GM18508 (cell line): ENCODE measurements around the gene SNN.

Experiments used
- ATAC-seq: cut with Tn5 transposase; IDR thresholded peaks from one replicate; pipeline ENCODE4 v1.9.1; 2021; ENCODE audit warnings: moderate number of reproducible peaks; ENCODE audit not compliant: insufficient read depth, unreplicated experiment

The SNN gene

DNA sequence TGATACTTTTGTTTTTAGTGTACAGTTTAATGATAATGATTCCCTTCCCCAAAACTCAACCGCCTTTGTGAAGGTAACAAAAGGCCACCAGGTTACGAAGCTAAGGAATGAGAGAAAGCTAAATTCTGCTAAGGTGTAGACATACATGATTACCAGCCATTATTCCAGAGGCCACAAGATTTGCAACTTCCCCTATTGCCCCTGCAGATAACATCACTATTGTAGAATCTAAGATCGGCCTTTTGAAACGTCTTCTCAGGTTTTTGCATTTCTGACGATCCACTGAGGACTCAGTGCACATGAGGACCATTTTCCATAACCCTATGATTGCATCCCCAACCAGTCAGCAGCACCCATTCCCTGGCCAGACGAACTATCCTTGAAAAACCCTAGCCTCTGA lies 33.9 kb upstream of the SNN start:
- no peak for ATAC-seq

DNA sequence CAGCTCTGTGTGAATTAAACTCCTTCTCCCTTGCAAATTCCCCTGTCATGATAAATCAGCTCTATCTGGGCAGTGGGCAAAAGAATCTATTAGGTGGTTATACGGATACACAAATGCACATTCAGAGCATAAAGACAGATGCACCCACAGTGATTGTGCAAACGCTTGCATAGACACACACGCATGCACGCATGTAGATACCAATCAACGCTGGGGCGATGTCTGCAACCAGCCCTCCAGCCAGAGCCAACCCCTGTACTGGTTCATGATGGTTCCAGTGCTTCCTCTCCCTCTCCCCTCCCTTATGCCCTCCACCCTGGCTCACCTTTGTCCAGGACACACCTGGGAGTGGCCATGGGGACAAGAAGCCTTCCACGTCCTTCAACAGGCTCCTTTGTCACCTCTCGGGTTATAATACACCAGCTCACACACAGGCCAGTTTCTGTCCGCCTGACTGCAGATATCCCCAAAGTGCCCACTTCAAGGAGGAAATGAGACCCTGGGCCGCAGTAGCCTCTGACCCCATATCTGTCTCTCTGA lies 33.1 kb upstream of the SNN start:
- ATAC-seq: no peak

DNA sequence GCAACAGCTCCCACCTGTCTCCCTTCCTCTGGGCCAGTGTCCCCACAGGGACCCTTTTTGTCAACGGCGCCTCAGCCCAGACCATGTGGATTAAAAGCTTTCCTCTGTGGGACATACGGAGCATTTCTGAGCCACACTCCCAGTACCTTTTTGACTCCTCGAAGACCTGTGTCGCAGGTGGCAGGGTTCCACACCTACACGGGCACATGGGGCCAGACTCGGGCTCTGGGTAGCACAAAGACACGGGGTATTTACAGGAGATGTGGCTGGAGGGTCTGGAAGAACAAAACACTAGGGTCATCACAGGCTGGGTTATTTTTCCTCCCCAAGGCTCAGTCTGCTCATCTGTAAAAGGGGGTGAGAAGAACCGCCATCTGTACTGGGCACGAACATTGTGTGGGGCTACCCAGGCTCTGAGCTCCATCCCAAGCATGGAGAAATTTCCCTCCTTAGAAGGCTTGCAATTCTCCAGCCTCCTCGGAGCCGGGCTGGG lies 32.5 kb upstream of the SNN start:
- ATAC-seq: no peak

DNA sequence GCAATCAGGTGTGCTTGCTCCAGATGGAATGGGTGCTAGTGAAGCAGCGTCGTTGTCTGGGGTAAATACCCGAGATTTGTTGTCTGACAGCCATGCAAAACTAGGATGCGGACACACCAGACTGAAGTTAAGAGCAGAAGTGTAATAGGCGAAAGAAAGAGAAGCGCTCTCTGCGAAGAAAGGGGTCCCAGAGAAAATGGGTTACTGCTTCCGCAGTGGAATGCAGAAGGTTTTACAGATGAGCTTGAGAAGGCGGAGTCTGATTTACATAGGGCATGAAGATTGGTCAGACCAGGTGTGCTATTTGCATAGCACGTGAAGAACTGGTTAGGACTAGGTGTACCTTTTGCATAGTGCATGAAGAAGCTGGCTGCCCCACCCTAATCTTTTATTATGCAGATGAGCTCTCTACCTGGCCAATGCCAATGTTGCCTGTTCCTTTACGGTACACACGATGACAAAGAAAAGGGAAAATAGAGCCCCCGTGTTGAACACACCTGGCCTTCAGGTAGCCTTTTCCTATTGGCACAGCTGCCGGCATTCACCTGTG lies 32.0 kb upstream of the SNN start:
- no peak for ATAC-seq

DNA sequence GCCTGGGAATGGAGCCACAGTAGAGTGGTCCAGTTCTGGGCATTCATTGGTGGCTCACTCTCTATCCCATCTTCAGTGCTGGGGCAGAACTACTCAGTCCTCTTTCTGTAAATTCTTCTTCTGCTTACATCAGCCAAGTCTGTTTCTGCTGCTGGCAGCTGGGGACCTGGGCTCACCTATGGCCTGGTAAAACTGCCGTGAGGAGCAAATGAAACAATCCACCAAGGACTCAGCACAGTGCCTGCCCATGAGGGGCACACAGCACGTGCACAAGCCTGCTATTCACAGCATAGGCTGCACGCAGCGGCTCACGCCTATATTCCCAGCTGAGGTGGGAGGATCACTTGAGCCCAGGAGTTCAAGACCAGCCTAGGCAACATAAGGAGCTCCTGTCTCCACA lies 30.9 kb upstream of the SNN start:
- no peak for ATAC-seq

DNA sequence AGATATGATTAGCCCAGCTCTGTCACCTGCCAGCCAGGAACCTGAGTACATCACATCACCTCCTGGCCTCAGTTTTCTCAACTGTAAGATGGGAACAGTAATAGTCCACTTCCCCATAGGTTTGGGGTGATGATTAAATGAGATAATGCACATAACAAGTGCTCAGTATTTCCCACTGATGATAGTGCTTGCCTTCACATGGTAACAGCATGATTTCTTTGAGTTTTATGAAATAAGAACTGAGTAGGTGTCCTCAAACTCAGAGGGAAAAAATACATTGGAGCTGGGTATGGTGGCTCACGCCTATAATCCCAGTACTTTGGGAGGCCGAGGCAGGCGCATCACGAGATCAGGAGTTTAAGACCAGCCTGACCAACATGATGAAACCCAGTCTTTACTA lies 30.1 kb upstream of the SNN start:
- no peak for ATAC-seq

DNA sequence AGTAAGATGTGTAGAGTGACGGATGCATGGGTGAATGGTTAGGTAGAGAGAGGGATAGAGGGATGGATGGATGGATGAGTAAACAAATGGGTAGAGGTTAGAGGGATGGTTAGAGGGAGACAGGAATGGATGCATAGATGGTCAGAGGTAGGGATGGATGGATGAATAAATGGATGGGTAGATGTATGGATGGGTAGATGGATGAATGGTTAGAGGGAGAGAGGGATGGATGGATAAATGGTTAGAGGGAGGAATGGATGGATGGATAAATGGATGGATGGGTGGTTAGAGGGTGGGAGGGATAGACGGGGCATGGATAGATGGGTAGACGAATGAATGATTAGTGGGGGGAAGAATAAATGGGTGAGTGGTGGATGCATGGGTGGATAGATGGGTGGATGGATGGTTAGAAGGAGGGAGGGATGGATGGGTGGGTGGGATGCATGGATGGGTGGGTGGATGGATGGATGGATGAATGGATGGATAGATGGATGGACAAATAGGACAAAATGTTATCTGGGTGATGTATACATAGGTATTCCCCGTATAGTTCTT lies 29.2 kb upstream of the SNN start:
- ATAC-seq: no peak

DNA sequence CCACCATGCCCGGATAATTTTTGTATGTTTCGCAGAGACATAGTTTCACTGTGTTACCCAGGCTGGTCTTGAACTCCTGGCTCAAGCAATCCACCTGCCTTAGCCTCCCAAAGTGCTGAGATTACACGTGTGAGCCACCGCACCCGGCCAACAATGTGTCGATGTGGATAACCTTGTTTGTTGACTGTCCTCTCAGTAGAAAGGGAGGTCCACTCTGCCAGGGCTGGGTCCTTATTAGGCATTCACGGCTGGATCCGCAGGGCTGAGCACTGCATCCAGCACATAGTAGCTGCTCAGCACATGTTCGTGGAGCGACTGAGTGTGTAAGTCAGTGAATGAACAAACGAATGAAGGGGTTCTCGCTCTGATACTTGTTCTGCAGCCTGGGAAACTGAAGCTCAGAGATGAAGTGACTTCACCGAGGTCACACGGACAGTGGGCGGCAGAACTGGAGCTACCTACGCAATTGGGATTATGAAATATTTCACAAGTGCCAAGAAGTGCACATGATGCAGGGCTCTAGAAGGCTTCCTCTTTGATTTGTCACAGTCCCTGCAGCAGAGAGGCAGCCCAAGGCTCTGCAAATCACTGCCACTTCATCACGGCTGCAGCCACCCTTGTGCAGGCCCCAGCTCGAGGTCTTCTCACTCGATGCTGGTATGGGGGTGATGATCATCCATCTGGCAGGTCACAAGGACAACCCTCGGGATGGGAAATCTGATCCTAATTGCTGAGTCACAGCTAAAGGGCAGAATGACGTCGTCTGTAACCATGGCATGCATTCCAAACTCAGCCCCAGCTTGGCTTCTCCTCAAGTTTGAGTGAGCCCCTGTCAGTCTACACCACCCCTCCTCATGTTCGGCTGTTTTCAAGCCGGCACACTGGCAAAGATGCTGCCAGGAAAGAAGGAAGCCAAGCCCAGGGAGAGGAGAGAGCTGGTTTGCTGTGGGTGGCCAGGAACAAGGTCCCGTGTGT lies 28.0 kb upstream of the SNN start:
- ATAC-seq: no peak

DNA sequence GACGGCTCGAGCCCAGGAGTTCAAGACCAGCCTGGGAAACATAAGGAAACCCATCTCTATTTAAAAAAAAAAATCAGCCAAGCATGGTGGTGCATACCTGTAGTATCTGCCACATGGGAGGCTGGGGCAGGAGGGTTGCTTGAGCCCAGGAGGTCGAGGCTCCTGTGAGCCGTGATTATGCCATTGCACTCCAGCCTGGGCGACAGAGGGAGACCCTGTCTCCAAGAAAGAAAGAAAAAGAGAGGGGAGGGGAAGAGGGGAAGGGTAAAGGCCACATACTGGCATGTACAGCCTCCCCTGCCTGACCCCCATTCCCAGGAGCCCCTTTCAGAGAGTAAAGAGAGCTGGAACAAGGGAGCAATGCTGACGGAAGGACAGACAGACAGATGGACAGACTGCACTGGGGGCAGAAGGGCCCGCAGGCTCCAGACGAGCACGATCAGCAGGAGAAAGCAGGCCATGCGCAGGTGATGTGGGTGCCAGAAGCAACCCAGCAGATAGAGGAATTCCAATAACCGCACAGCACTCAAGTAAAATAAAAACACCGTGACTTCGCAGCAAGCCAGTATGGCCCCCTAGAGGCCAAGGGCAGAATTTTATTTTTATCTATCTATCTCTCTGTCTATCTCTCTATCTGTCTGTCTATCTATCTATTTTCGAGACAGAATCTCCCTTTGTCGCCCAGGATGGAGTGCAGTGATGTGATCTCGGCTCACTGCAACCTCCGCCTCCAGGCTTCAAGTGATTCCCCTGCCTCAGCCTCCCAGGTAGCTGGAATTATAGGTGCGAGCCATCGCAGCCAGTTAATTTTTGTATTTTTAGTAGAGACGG lies 27.1 kb upstream of the SNN start:
- no peak for ATAC-seq

DNA sequence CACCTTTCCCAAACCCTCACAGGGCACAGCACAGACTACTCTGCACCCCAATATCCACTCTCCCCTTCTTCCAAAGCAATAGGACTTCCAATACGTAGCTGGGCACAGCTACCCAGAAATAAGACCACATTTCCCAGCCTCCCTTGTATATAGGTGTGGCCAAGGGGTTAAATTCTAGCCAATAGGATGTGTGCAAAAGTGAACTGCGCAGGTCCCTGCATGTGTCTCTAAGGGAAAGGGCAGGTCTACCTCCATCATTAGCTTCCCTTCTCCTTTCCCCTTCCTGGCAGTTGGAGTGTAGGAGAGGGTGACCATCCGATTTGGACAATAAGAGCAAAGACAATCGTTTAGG lies 25.5 kb upstream of the SNN start:
- ATAC-seq: no peak

DNA sequence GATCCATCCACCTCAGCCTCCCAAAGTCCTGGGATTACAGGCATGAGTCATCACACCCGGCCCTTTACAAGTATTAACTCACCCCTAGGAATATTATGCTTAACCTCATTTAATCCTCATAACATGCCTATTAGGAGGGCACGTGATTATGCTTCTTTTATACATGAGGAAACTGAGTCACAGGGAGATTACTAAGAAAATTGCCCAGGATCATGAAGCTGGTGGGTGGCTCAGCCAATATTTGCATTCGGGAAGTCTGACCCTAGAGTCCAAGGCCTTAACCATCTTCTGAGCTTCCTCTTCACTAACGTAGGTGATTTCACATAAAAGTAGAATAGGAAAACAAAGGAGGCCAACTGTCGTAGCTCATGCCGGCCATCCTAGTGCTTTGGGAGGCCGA lies 19.0 kb upstream of the SNN start:
- no peak for ATAC-seq

DNA sequence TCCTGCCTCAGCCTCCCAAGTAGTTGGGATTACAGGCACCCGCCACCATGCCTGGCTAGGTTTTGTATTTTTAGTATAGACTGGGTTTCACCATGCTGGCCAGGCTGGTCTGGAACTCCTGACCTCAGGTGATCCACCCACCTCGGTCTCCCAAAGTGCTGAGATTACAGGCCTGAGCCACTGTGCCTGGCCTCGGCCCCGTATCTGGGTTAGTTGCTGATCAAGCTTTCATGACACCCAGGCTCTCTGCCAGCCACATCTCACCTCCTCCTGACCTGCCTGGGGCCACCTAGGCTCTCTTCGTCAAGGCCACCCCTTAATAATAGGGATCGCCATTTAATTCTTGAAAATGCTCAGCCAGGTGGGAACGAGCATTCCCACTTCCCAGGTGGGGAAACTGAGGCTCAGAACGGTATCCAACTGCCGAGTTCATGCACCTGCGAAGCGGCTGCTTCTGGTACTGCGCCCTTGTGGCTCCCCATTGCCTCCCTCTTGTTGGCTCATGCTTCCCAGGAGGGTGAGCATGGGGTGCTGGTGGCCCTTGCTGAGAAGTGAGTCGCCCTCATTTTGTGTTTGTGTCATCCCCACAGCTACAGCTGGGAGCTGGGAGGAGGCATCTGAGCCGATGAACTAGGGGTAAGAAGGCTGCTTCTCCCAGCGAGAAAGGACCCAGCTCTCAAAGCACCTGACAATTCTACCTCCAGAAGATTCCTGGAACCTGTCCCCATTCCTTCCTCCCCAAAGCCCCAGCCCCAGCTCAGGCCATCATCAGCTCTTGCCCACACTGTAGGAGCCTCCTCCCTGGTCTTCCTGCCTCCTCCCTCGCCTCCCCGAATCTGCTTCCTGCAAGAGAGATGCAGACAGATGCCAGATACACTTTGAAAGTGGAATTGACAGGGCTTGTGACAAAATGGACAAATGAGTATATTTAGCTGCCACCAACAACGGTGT lies 17.3 kb upstream of the SNN start:
- no peak for ATAC-seq

DNA sequence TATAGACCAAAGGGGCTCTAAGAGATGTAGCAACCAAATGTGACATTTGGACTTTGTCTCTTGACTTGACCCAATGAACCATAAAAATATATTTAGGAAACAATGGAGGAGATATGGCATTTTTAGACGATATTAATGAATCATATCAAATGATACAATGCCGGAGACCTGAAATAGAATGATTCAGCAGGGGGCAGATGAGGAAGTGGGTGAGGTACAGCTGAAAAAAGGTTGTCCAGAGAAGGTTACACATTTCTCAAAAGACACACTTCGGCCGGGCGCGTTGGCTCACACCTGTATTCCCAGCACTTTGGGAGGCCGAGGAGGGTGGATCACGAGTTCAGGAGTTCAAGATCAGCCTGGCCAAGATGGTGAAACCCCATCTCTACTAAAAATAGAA lies 16.5 kb upstream of the SNN start:
- no peak for ATAC-seq

DNA sequence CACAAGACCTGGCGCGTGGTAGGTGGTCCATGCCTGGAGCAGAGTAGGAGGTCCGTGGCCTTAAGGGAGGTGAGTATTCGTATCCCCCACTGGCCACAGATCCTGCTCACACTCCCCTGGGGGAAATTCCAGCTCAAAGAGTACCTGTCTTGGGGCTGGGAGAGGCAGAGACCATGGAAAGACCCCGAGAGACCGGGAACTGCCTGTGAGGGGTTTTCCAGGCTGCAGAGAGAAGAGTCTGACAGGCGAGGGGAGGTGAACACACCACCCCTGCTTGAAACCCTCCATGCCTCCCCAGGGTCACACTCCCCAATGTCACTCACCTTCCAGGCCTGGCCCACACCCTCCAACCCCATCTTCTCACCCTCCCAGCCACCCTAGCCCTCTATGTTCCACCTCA lies 12.6 kb upstream of the SNN start:
- ATAC-seq: no peak

DNA sequence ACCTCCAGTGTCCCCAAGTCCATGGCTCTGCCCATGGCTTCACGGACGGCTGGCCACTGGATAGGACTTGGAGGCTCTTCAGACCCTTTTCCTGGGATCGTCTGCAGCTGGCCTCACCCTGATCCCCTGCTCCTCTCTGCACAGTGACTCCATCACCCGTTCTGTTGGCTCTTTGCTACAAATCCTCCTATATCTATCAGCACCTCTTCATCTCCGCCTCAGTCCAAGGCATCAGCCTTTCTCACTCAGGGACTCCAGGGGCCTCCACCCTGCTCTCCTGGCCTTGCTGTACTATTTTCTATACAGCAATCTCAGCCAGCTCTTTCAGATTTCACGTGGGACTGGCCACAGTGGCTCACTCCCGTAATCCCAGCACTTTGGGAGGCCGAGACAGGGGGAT lies 10.7 kb upstream of the SNN start:
- ATAC-seq: no peak

DNA sequence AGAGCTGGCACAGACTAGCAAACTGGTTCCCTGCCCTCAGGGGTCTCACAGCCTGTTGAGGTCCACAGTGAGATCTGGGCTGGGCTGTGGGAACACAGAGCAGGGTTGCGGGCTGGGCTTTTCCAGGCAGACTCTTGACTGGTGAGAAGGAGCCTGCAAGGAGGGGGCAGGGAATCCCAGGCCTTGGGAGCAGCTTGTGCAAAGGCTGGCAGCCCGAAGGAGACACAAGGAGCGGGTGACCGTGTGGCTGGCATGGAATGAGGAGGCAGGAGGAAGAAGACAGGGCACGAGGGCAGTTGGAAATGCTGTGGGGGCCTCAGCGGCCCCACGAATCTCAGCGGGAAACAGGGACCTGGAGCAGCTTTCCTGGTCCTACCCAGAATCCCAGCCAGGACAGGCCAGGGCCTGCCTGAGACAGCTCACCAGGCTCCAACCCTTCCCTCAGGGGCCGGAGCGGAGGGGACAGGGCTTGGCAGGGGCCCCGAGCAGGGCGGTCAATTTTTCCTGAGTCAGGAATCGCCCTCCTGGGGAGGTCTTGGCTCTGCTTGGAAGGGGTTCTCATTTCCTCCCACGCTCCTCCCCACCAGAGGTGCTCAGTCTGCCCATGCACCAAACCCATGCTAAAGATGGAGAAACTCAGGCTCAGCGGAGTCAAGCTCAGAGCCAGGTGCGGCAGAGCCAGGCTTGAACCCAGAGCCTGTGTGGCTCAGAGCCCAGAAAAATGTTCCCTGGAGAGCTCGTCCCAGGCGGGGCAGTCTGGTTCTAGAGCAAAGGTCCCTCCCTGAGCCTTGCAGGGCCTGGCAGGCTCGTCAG lies 9.2 kb upstream of the SNN start:
- ATAC-seq: no peak

DNA sequence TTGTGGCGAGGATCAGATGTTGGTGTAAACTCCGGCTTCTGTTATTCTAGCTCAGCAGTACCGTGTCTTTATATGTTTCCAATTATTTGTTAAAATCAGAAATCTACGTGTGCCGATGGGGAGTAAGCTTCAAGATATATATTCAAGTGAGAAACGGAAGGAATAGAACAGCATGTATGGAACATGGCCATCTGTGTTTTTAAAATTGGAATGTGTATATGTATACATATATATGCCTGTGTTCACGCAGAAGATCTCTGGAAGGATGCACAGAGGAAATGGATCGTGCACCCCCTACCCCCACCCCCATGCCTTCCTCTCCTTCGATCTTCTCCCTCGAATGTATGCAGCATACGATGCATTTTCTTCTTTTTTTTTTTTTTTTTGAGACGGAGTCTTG lies 7.7 kb upstream of the SNN start:
- ATAC-seq: no peak

DNA sequence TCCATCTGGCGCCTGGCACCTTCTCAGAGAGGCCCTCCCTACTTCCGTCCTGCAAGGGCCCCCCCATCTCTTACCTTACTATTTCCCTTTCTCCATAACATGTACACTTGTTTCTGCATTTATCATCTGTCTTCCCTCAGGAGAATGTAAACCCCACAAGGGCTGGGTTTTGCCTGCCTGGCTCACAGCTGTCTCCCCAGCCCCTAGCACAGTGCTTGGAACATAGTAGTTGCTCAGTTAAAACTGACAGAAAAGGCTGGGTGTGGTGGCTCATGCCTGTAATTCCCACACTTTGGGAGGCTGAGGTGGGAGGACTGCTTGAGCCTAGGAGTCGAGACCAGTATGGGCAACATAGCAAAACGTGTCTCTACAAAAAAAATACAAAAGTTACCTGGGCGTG lies 5.7 kb upstream of the SNN start:
- ATAC-seq: no peak

DNA sequence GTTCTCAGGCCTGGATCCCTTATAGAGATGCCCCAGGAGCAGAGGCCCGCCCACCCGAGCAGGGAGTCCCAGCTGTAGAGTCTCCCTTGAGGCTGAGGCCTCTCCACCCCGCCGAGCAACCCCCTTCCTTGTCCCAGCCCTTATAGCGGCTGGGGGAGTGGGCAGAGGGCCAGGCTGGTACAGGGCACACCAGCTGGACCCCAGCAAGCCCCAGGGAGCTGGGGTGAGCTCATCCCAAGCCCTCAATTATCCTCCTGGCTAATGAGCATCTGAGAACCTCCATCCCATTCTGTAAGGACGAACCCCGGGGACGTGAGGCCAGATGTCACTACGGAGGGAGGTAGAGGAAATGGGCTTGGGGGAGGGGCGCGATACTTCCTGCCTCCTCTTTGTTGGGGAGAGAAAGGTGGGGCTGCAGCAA lies 3.2 kb upstream of the SNN start:
- ATAC-seq: no peak
